ENCODE measurements around the gene TANGO2. TPM values are rescaled to one million over a fixed set of nuclear protein-coding genes. Genes with fewer than 3 reads are reported as not detected.

The TANGO2 gene
- total and polyA plus RNA-seq, 2 of the 8 experiments (the other 6 are each of a cell fraction or from before 2014, with no cell fraction given) = 10.1 to 18.4 TPM

DNA sequence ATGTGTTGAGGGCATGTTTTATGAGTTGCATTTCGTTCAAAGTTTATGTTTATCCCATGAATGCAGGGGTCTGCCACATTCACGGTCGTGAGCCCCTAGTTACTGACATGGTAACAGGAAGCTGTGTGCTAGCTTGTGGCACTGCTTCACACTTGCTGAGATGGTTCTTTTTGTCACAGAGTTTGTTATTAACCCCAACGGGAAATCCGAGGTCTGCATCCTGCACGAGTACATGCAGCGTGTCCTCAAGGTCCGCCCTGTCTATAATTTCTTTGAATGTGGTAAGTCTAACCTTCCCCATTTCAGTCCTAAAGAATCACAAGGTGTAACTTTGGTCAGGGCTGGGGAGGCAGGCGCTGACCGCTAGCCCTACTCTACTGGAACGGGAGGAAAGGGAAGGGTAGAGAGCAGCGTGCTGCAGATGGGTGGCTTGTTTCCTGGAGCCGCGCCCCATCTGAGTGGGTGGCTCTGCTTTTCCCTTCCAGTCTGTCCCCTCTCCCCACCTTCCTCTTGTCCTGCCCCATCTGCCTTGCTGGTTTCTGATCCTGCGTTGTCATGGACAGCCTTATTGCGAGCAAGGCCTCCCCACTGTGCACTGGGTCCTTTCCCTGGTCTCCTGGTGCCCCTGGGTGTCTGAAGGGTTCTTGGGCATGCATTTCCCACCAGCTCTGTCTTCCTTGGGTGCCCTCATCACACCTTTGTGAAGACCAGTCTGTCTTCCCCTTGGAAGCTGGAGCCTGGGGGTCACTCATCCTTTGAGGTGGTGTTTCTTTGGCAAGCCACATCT, 71.0 kb downstream of the TANGO2 start (continued):
- TF ChIP-seq CEBPB (IDR thresholded peaks at IDR 0.05; ENCODE audit: low read depth, low read length) (no peak), NRF1 (IDR thresholded peaks at IDR 0.05; ENCODE audit: low read depth, low read length) (no peak), RBBP5 (IDR thresholded peaks at IDR 0.05; ENCODE audit: borderline replicate concordance, low read depth, low read length) (no peak), BACH1 (IDR thresholded peaks at IDR 0.05; ENCODE audit: low read length) (no peak)

Measured in H1 (cell line).